Ramos (cell line): ENCODE data around the gene CDK5.
"Not testable (repeated sequence)": the region's sequence is repeated elsewhere in the genome, so short reads cannot be mapped to it uniquely, and the experiment has no call there.

Experiments
- in situ Hi-C: fragments of 300-500 bp; cut with MboI; formaldehyde crosslinking; loops from one replicate; pipeline ENCODE4 v1.14.3; 2022; ENCODE audit warnings: low sequenced_read_pairs; ENCODE audit not compliant: unreplicated experiment

CDK5 gene

GRCh38 chr7:151038951-151039849 lies 18.5 kb downstream of the CDK5 start:
- in situ Hi-C loops: no loop called here

- in situ Hi-C loops: no loop called here
These were observed 21.8 kb downstream of the CDK5 start for GRCh38 chr7:151035902-151036301.

- in situ Hi-C loops: no loop called here
These were observed 22.5 kb downstream of the CDK5 start for GRCh38 chr7:151035026-151035717.

GRCh38 chr7:151034312-151035025 lies 23.2 kb downstream of the CDK5 start:
- in situ Hi-C loops: no loop called here

GRCh38 chr7:151033864-151034249 lies 23.8 kb downstream of the CDK5 start:
- in situ Hi-C loops: no loop called here

- in situ Hi-C loops: no loop called here
These were observed 24.5 kb downstream of the CDK5 start for GRCh38 chr7:151032936-151033863.

- in situ Hi-C loops: no loop called here
These were observed 26.7 kb downstream of the CDK5 start for GRCh38 chr7:151031011-151031410.

- in situ Hi-C loops: no loop called here
These were observed 28.7 kb downstream of the CDK5 start for GRCh38 chr7:151028948-151029501.

GRCh38 chr7:151028131-151028947 lies 29.4 kb downstream of the CDK5 start, which contains the start of gene ABCB8:
Gene ABCB8, plus strand, starts transcription at chr7:151028450. Its CDS starts 66 bp downstream, at chr7:151028516.
- in situ Hi-C loops: no loop called here

- in situ Hi-C loops: not testable (repeated sequence)
These were observed 30.0 kb downstream of the CDK5 start for GRCh38 chr7:151027728-151028130.

GRCh38 chr7:151026771-151027727 lies 30.6 kb downstream of the CDK5 start:
- in situ Hi-C loops: not testable (repeated sequence)

GRCh38 chr7:151025924-151026671 lies 31.6 kb downstream of the CDK5 start:
- in situ Hi-C loops: no loop called here

- in situ Hi-C loops: no loop called here
These were observed 33.2 kb downstream of the CDK5 start, which contains the start of gene ATG9B for GRCh38 chr7:151024435-151025056. Gene ATG9B, minus strand, starts transcription at chr7:151024494. Its CDS starts 71 bp downstream, at chr7:151024423.

GRCh38 chr7:151023232-151023631 lies 34.5 kb downstream of the CDK5 start:
- in situ Hi-C loops: no loop called here

- in situ Hi-C loops: no loop called here
These were observed 37.5 kb downstream of the CDK5 start for GRCh38 chr7:151020231-151020630.

GRCh38 chr7:151019130-151019447 lies 38.6 kb downstream of the CDK5 start:
- in situ Hi-C loops: no loop called here
